Stimulated activated CD4-positive, alpha-beta T cell treated with anti-CD3 and anti-CD28 coated beads, Interleukin-15, amount 100 ng/mL, for 1 hour (primary cell): ENCODE results near the gene GTSF1L.
A peak's percentile ranks its signal among the peaks of the same experiment; 100 is the strongest.

ENCODE experiments used
- DNase-seq, 2 donors: peaks; one replicate each; pipeline ENCODE4 v3.0.0-alpha.2; 2020; ENCODE audit warnings: low read depth in 1 of 2, low spot score in 1 of 2

Gene GTSF1L

DNA sequence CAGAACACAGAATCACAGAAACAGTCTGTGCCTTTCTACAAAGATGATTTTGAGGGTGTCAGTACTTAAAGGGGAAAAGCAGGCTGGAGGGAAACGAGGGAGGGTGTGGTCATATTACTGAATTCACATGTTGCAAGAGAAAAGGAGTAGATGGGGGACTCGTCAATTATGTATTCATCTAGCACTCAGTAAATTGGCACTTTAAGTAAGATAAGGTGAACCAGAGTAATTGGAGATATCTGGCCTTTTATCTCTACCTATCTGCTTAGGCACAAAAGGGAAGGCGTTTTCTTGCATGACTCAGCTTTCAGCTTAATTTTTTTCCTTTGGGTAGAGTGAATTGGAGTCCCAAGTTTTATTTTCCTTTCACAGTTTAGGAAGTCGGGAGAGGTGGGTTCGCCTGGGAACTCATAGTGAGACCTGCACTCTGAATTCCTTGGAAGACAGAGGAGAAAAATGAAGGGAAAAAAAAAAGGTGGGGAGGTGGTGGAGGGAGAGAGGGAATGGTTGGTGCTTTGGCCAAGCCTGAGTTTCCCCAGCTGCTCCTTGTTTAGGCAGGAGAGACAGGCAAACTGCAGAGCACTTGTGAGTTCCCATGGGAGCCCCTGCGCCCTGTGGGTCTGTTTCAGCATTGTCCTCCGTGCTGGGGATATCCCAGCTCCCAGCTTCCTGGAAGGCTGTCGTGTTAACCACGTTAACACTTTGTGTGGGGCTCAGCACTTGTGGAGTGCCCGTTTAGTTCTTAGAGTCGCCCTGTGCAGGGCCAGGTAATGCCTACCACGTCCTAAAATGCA, 19.7 kb upstream of the GTSF1L start:
- DNase-seq: no peak

DNA sequence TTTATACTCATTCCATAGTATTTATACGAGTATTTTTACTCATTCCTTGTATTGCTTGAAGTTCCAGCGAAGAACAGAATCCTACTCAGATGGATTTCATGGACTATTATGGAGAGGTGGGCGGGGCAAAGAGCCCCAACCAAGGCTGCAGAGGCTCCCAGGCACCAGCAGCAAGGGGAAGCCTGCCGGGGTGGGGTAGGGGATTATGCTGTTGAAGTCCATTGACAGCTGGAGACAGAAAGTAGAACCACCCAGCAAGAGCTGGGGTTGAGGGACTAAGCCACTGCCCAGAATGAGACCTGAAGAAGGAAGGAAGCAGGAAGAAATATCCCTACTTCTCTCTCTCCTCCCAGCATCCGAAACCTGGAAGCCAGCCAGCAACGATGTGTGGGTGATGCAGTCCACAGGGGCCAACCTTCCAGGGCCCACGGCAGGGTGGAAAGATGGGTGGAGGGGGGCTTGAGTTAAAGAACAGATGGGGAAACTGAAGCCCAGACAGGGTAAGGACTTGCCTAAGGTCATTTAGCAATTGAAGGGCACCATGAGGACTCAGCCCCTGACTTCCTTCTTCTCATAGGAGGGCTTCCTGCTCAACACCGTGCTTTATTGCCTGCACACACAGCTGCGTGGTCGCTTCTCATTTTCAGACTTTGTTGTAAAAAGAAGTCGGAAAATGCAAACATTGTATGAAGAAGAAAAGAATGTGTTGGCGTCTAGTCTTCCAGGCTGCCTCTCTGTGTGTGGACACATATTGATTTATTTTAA, 18.3 kb upstream of the GTSF1L start:
- no peak for DNase-seq

DNA sequence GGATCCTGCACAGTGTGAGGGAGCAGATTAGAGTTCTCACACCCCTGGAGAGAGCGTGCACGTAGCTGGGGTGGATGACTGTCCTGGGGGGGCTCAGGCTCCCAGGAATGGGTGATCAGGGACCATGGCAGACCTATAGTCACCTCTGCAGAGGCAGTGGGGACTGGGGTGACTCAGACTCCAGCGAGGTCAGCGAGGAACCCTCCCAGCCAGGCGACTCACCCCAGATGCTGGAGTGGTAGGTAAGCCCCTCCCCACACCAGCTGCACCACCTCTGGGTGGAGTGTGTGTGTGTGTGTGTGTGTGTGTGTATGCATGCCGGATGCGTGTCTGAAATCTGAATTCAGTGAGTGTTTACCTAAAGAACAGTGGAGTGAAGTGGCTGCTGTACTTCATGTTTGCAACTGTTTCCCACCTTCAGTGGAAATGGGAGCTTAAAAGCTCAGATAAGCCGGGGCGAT, 17.4 kb upstream of the GTSF1L start:
- no peak for DNase-seq

DNA sequence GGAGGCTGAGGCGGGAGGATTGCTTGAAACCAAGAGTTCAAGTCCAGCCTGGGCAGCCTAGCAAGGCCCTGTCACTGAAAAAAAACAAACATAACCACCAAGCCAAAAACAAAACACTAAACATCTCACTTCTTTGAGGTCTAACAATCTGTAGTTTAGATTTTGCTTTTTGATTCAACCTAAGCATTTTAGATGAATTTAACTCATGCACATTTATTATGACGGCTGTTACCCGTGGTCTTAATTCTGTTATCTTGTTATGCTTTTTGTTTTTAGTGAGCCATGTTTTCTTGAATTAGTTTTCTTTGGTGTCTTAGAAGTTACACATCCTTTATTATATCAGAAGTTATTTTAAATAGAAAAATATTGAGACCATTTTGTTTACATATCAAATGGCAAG, 13.8 kb upstream of the GTSF1L start:
- no peak for DNase-seq

DNA sequence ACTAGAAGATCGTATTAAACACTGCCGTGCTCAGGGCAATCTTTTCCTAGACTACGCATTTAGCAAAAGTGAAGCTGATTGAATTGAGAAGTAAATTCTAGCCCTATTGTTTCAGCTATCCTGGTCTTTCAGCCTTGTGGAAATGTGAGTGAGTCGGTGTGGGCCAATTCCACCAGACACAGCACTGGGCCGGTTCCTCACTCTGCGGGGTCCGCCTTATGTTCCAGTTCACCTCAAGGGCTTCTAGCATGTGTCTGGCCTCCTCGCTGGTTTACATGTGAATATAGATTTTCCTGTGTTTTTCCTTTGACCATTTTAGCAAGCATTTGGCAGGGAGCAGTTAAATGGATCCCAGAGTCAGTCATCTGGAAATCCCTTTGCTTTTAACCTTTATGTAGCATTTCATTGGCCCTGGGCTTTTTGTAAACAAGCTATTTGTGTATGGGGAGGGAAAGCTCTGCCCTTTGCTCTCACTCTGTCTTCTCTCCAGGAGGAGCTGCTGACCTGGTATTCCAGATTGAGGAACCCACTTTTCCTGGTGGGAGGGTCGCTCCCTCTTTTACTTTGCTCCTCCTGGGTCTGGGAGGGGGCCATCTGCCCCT, 12.4 kb upstream of the GTSF1L start:
- no peak for DNase-seq

DNA sequence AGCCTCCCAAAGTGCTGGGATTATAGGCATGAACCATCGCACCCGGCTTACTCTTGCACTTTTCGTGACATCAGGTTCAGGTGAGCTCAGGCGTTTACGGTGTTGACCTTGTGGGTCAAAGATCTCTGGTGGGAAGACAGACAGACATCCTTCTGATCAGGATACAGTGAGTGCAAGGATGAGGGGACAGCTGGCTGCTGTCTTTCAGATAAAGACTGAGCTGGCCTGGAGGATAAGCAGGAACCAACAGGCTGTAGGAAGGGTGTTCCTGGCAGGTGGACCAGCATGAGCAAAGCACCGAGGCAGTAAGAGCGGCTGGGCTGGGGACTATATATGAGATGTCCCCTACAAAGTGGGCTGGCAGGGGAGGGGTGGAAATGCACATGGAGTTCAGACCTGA, 11.1 kb upstream of the GTSF1L start:
- DNase-seq: no peak

DNA sequence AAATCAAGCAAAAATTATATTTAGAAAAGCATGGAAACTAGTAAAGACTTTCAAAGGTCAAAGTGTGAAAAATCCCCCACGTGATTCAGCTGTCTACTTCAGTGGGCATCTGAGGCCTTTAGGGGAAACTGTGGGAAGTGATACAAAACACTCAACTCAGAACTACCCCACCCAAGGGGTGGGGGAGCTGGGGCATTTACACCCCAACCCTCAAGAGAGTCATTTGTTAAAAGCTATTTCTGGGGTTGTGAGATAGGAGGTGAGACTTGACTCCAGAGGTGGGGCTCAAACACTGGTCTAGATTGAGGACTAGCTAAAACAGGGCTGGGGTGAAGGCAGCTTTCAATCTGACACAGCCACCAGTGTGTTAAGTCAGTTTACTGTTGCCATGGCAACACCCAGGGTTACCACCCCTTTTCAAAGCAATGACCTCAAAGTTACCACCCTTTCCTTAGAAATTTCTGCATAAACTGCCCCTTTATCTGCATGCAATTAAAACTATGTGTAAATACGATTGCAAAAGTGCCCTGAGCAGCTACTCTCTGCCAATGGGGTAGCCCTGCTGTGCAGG, 9.9 kb upstream of the GTSF1L start:
- DNase-seq: no peak

DNA sequence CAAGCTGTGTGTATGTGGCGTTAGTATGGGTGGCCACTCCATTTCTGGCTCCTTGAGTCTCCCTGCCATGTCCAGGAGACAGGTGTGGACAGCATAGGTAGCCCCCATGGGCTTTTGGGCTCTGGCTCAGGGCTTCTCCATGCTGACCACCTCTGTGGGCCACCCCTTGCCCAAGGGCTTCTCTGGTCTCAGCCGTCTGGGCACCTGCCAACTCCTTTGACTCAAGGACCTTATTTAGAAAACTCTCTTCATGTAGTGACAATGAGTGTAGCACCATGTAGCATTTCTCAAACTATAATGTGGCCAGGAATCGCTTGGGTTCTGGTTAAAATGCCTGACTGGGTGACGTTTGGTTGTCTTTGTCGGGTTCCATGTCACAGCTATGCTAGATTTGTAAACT, 5.1 kb upstream of the GTSF1L start:
- DNase-seq: no peak

DNA sequence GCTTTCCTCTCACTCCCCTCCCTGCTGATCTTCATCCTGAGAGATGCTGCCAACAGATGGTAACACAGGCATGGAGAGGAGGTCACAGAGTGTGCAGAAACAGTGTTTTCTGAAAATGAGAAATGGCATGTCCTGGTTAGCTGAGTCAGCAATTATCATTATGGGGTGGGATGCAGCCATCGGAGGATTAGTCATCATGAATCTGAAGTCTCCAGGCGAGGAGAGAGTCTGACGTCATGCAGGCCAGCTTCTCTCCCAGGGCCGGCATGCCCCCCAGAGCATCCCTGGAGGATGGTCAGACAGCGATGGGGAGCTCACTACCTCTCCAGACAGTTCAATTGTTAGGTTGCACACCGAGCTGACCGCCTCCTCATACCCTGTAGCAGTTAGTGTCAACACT, 4.7 kb upstream of the GTSF1L start:
- no peak for DNase-seq

DNA sequence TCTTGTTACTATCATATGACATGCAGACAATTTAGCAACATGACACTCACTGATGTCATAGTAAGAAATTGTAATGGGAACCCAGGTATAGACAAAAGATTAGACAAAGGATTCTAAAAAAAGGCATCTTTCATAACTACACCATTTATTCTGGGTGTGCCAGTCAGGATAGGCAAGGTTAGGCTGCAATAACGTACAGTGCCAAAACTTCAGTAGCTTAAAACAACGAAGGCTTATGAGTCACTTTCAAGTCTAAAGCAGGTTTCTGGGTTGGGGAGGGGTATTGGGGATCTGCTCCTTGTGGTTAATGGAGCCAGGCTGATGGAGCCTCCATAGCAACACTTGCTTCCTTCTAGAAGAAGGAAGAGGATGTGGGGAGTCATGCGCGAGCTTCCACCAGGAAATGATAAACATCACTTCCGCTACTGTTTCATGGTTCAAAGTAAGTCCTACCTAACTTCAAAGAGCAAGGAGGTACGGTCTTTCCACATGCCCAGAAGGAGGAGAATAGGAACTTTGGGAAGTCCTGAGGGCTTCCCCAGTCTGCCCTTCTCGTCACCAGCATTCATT, 2.0 kb upstream of the GTSF1L start:
- DNase-seq: no peak

DNA sequence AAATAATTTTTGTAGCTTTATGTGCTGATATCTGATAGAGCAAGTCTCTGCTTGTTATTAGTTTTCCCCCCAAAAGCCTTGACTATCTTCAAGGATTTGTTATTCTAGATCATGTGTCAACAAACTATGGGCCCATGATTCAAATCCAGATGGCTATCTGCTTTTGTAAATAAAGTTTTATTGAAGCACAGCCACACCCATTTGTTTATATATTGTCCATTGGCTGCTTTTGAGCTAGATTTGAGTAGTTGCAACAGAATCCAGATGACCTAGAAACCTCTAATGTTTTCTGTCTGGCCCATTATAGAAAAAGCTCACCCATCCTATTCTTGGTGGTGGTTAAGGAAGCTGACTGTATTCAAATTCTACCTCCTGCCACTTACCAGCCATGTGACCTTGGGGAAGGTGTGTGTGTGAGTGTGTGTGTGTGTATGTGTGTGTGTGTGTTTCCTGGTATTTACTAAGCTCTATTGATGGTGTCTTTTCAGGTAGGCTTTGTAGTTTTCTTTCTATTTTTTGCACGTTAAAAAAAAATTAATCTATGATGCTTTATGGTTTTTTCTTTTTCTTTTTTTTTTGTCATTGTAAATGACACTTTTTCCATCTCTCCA, 1.3 kb upstream of the GTSF1L start:
- no peak for DNase-seq

DNA sequence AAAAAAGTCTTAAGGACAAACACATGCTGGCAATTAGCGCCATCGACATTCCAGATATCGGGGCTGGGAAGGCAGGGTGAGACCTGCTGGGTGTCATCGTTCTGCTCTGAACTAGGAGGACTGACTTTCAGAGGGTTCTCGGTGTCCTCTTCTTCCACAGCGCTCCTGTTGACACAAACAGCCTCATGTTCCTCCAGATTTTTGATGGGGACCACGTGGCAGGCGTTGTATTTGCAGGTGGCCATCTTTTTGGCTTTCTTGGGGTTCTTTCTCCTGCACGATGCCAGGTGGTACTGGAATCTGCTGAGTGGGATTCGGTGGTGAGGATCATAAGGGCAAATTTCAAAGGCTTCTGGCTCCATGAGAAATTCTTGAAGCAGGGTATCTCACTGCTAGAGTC, 469 bp downstream of the GTSF1L start:
- DNase-seq: no peak

DNA sequence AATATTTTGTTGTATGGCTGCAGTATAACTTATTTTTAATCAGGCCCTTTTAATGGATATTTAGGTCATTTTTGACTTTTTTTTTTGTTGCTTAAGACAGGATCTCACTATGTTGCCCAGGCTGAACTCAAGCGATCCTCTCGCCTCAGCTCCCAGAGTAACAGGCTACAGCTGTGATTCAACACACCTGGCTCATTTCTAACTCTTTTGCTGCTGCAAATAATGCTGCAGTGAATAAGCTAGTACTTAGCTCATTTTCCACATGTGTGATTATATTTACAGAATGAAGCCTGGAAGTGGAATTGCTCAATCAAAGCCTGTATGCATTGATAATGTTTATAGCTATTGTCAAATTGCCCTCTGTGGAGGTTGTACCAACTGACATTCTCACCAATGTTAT, 1.1 kb downstream of the GTSF1L start:
- no peak for DNase-seq

DNA sequence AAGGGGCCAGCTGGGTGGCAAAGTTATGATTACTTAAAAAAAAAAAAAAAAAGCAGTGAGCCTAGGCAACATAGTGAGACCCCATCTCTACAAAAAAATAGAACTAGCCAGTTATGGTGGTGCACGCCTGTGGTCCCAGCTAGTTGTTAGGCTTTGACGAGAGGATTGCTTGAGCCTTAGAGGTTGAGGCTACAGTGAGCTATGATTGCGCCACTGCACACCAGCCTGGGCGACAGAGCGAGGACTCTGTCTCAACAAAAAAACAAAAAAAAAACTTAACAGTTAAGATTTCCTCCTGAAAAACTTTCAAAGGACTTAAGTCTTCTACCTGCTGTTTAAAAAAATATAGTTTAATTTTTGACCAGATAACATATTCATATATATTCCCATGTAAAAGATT, 2.4 kb downstream of the GTSF1L start:
- no peak for DNase-seq

DNA sequence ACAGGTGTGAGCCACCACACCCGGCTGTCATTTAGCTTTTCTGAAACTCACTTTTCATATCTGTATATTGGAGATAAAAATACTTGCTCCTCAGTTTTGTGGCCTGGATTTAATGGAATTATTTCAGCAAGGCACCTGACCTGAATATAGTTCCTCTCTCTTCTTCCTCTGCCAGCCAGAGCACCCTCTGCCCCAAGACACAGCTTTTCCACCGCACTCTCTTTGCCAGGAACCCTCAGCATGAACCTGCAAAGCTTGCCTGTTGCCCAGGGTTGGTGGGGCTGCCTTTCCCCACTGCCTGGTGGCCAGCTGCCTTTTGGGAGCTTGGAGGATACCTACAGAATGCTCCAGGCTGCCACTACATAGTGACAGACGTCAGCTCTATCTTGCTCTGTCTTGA, 3.1 kb downstream of the GTSF1L start:
- no peak for DNase-seq

DNA sequence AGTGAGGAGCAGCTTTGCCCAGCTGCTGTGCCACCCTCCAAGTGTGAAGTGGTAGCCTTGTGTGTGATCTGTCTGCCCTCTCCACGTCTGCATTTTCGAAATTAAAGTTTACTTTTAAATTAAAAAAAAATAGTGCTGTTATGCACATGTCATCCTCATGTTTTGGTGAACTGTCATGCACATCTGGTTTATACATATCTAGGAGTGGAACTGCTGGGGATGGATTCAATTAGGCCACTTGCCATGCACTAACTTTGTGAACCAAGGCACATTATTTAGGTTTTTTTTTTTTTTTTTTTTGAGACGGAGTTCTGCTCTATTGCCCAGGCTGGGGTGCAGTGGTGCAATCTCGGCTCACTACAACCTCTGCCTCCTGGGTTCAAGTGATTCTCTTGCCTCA, 3.6 kb downstream of the GTSF1L start:
- no peak for DNase-seq

DNA sequence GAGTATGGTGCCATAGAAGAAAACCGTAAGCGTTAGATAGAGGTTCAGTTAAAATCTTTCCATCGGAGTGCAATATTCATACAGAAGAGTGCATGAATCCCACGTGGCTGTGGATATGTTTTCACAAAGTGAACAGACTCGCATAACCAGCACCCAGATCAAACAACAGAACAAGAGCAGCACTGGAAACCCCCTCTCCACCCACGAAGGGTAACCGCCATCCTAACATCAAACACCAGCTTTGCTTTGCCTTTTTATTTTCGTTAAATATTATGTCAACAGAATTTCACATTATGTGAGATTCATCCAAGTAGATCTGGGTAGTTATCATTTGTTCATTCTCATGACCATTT, 4.7 kb downstream of the GTSF1L start:
- peak in 1 of 2 donors; percentile 30 for DNase-seq

DNA sequence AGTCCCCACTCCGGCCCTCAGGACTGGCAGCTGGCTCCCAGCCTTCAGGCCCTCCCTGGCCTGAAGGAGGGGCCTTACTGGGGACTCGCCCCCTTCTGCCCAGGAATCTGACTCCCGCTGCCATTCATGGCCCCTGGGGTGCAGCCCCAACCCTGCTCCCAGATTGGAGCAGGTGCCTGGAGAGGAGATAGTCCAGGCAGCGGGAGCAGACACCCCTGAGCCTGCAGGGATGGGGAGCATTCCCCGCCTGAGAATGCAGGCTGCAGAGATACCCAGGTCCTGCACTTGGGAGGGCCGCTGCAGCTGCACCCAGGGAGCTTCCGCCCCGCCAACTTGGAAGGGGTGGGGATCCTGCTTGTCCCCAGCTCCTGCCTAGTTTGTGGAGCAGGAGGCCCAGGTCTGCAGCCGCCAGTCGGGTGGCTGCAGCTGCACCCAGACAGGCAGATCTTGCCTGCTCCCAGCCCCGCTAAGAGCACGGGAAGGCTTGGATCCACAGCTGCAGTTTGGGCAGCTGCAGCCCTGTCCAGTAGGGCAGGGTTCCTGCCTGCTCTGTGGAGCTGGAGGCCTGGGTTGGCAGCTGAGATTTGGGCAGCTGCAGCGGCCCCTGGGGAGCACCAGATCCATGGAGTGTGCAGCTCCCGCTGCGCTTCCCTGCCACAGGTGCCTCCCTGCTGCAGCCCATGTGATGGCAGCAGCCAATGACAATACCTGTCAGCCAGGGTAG, 5.2 kb downstream of the GTSF1L start:
- no peak for DNase-seq

DNA sequence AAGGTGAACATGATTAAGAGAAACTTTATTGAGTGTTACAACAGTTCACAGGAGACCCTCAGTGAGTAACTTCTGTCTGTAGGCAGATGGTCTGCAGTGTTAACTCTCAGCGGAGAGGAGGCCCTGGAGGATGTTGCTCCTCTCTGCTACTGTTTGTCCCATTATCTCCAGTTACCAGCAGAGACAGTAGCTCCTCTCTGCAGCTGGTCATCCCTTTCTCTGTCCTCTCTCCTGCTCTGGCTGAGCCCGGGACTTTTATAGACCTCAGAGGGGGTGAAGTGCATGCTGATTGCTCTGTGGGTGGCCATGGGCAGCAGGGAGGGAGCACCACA, 5.7 kb downstream of the GTSF1L start:
- DNase-seq: no peak

DNA sequence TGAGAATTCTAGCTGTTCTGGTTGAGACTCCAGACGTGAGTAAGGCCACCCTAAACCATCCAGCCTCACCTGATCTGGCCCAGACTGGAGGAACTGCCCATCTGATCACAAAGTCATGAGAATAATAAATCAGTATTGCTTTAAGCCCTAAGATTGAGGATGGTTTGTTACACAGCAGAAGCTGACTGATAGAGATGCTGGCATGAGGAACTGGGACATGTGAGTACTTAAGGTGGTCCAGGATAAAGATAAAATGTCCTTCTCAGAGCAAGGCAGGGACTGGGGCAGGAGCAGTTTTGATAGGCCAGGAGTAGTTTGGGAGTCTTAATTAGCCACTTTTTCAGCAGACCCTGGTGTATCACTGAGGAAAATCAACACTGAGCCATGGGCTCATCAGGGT, 6.8 kb downstream of the GTSF1L start:
- DNase-seq: no peak

DNA sequence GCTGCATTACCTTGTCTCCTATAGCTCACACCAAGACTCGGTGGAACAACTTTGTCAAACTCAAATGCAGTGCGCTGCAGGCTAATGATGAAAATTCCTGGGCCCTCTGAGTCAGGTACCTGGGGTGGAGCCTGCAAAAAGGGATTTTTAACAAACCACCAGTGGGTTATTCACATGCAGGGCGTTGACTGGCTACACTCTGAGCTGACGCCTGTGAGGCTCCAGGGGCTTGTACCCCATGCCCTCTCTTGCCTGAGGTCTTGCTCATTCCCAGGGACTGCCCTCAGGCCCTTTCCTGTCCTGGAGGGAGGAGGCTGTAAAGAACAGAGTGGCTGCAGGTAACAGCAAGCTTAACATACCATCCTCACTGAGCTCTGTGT, 9.2 kb downstream of the GTSF1L start:
- no peak for DNase-seq
